HG02970 (cell line): ENCODE measurements around the gene ACAD9.
"Not testable (repeated sequence)": the region's sequence is repeated elsewhere in the genome, so short reads cannot be mapped to it uniquely, and the experiment has no call there.

Experiments used
- ATAC-seq: cut with Tn5 transposase; IDR thresholded peaks from one replicate; pipeline ENCODE4 v1.9.1; 2021; ENCODE audit warnings: mild to moderate bottlenecking, moderate library complexity, moderate number of reproducible peaks; ENCODE audit not compliant: unreplicated experiment, low FRiP score

The ACAD9 gene

GRCh38 chr3:128858167-128858566 is 21.3 kb upstream of the ACAD9 start:
- no peak for ATAC-seq

- no peak for ATAC-seq
These were observed 19.8 kb upstream of the ACAD9 start for GRCh38 chr3:128859630-128860029.

DNA sequence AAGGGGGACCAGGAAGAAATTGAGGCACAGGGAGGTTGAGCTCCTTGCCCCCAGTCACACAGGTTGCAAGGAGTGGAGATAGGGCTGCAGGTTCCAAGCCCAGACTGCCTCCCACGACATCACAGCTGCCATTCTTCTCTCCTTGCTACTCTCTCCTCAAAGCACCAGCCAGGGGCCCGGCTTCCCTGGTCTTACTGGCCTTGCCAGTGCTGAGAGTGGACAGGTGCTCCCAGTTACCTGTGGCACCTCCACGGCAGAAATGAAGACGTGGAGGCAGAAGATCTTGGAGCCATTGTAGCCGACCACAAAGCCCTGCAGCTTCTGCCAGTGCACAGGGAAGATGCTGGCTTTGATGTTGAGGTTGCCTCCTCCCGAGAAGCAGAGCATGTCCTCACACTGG is 17.9 kb upstream of the ACAD9 start:
- ATAC-seq, result no peak

DNA sequence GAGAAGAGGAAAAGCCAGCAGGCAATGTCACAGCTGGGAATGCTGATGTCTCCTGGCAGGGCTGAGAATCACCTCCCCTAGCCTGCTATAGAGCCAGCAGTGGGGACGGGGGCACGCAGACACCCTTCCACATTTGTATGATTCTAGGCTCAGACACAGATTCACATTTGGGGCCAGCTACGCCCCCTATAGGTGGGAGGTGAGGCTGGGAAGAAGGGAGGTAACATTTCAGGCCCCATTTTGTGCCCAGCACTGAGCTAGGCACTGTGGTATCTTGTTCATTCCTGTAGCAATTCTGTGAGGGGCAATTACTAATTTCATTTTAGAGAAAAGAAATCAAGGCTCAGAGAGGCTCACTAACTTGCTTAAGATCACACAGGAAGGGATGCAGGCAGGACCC is 15.9 kb upstream of the ACAD9 start:
- no peak for ATAC-seq

DNA sequence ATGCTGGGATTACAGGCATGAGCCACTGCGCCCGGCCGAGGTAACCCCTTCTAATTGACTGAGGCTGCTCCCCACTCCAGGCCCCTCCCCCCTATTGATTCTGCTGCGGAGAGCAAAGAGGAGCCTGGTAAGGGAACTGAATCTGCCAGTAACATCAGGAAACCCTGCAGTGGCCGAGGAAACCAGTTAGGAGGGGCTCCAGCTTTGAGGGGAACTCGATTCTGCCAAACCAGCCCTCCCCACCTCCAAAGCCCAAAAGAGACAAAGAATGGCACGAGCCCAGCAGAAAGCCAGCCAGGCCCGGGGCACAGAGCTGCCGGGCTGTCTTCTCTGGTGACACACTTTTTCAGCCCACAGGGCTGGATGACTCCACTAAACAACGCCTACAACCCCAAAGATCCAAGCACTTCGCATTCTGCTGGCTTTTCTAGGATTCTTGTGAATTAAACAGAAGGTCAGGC is 15.0 kb upstream of the ACAD9 start:
- ATAC-seq, result no peak

DNA sequence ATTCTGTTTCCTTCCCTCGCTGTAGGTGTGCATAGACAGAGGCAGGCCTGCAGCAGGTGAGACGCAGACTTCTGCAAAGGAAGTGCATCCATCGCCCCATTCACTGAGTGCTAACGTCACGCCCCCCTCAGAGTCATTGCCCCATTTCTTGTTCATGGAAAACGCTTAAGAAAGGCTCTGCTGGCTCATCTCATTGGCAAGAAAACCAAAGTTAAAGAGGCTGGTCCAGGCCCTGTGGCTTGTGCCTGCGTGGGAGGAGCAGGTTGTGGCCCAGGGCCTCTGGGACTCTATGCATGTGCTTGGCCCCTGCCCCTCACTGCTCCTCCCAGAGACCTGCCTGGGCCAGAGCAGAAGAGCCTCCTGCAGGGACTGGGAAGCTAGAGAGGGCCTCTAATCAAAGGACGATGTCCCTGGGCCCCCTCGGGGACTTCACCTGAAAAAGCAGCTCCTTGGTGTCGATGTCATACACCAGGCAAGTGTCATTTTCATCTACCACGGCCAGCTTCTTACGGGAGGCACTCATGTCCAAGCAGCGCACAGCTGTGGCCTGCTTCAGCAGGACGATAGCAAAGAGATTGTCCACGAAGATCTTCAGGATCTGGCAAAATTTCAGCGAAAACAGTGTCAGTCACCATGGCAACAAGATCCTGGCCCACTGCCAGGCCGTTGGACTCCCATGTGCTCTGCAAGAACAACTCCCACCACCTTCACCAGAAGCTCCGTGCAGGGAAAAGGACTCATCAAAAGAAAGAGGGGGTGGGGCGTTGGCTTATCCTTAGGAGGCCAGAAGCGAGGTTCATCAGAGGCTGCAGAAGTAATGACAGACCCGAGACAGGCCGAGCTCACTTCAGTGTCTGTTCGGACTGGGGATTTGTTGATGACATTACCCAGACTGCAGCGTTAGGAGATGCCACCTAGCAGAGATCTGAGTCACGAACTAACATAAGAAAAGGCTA is 14.3 kb upstream of the ACAD9 start:
- ATAC-seq, result not testable (repeated sequence)

DNA sequence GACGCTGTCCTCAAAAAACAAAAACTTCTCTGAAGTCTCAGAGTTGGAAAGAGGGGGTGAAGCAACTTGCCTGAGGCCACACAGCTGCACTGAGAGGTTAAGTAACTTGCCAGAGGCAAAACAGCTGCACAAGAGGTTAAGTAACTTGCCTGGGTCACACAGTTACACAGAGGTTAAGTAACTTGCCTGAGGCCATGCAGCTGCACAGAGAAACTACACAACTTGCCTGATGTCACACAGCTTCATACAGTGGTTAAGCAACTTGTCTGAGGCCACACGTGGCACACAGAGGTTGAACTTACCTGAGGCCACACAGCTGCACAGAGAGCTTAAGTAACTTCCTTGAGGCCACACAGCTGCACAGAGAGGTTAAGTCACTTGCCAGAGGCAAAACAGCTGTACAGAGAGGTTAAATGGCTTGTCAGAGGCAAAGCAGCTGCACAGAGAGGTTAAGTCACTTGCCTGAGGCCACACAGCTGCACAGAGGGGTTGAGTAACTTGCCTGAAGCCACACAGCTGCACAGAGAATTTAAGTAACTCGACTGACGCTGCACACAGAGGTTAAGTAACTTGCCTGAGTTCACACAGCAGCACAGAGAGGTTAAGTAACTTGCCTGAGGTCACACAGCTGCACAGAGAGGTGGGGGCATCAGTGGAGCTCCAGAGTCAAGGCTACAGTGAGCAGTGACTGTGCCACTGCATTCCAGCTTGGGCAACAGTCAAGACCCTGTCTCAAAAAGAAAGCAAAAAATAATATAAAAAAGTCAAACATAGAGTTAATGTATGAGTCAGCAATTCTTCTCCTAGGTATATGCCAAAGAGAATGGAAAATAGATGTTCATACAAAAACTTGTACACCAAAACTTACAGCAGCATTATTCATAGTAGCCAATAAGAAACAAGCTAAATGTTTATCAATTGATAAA is 12.0 kb upstream of the ACAD9 start:
- ATAC-seq, result no peak

- ATAC-seq, result no peak
These were observed 9.1 kb upstream of the ACAD9 start for GRCh38 chr3:128870347-128870746.

- ATAC-seq, result no peak
These were observed 7.1 kb upstream of the ACAD9 start for GRCh38 chr3:128872282-128872681.

GRCh38 chr3:128872744-128873143 is 6.7 kb upstream of the ACAD9 start:
- ATAC-seq, result no peak

DNA sequence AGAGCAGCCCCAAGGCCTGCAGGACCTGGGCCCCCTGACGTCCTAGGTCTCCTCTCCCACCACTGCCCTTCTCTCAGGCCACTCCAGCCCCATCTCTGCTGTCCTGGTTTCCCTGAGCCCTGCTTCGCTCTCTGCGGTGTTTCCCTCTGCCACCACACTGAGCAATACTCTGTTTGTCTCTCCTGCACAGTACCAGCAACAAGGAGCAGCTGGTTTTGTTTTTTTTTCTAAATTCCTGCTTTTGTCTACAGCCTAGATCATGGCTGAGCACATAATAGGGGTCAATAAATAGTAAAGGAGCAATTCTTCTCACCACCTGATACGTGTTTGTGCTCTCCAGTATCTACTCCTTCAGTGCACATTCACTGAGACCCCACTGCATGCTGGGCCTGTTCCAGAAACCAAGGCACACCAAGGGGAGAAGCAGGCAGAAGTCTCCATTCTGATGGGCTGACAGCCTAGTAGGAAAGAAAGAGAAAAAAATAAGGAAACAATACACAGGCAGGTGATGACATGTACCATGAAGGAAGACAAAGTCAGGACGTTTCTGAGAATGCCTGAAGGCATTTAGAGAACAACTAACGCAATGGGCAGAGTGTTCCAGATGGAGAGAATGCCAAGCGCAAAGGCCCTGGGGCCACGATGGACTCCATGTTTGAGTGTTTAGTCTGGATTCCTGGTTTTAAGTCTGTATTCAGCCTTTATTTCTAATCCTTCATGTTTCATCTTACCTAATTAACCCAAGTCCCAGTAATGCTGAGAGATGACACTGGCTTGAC is 6.0 kb upstream of the ACAD9 start:
- ATAC-seq, result no peak

DNA sequence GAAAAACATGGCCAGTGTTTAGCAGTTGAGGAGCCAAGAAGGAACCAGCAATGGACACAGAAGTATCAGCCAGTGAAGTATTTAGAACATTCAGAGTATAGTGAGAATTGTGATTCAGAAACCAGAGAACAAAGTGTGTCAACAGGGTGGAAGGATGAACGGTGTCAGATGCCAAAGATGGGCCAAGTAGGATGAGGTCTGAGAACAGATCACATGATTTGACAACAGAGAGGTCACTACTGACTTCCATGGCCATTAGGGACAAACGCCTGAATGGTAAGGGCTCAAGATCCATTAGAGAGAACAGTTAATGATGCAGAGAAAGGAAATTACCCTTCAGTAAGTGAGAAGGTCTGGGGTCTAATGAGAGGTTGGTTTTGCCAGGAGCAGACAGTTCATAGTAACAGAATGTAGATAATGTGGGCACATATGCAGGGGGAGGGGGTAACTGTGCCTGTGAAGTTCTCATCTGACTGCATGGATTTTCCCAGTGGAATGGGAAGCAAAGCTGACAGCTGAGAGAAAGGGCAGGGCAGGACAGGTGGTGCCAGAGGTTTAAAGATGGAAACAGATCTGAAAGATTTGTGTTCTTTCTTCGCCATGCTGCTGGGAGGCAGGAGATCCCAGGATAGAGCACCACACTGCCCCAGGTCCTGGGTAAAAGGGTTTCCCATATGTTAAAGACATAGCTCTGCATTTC is 4.8 kb upstream of the ACAD9 start:
- no peak for ATAC-seq

DNA sequence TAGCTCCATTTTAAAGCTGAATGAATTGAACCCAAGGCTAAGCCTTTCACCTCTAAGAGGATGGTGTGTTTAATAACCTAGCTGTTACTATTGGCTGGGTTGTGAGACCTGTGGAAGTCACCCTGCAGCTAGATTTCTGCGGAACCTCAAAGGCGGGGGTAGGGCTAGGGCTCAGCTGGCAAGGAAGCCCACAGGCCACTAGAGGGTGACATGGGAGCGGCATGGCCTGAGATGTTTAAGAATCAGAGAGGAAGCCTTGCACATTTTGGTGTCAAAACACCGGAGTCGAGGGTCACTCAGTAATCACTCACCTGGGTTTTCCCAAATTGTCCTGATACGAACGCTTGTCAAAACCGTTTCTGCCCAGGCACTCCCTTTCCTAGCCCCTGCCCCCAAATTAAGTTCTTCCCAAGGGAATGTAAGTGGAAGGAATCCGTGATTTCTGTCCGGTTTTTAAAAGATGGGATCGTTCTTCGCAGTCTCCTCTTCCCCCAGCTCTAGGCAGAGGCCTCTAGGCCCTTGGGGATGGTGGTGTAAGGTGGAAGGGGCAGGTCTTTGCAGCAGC is 3.8 kb upstream of the ACAD9 start:
- no peak for ATAC-seq

- no peak for ATAC-seq
These were observed 1.4 kb upstream of the ACAD9 start for GRCh38 chr3:128878011-128878457.

GRCh38 chr3:128878556-128879124 is 780 bp upstream of the ACAD9 start:
- no peak for ATAC-seq

DNA sequence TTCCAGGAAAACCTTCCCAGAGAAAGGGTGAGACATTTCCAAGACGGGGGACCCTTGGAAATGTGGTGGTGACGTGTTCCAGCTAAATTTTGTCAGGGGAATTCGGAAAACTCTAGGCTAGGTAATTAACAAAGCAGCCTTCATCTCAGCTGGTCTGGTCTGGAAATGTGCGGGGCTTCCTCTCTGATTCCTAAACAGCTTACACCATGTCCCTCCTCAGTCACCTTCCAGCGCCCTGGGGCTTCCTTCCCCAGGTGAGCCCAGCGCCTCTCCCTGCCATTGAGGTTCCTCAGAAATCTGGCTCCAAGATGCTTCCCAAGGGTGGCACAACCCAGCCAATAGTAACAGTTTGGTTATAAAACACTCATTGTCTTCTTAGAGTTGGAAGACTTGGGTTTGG is 571 bp downstream of the ACAD9 start:
- ATAC-seq, result no peak

GRCh38 chr3:128880455-128880854 is 1.0 kb downstream of the ACAD9 start:
- not testable (repeated sequence) for ATAC-seq

DNA sequence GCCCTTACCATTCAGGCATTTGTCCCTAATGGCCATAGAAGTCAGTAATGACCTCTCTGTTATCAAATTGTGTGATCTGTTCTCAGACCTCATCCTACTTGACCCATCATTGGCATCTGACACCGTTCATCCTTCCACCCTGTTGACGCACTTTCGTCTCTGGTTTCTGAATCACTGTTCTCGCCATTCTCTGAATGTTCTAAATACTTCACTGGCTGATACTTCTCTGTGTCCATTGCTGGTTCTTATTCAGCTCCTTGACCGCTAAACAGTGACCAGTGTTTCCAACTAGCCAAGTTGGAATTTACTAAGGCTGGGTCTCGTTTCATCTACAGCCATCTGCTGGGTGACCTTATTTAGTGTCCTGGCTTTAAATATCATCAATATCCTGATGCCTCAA is 2.2 kb downstream of the ACAD9 start:
- ATAC-seq, result no peak

- no peak for ATAC-seq
These were observed 3.3 kb downstream of the ACAD9 start for GRCh38 chr3:128882719-128883118.
